Stimulated activated CD4-positive, alpha-beta T cell treated with anti-CD3 and anti-CD28 coated beads, Interleukin-2, amount 100 ng/mL, for 24 hours (primary cell): ENCODE measurements around the gene PSME3.
"Not testable (repeated sequence)": the region's sequence is repeated elsewhere in the genome, so short reads cannot be mapped to it uniquely, and the experiment has no call there.

Experiments
- DNase-seq, 2 donors: peaks; one replicate each; pipeline ENCODE4 v3.0.0-alpha.2; 2020

Gene PSME3

DNA sequence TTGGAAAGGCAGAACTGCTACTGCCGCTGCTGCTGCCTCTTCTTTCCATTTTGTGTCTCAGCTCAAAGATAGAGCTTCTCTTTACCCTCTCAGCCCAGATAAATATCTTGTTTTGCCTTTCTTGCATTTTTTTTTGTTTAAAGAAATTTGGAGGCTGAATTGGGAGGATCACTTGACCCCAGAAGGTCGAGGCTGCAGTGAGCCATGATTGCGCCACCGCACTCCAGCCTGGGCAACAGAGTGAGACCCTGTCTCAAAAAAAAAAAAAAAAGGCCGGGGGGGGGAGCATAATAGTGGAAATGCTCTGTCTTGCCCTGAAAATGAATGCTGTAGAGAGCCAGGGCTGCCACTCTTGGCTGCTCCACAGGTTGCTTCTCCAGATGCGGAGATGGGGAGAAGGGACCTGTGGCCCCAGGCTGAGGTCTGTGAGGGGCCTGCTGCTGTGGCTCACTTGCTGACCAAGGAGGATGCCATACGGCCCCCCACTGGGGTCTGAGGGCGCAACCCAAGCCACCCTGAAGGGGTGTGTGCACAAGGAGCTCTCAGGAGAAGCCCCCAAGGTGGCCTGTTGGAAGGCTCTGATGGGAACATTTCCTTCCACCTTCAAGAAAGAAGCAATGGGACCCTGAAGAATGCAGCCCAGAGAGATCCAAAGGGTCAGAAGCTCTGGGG, 45.9 kb downstream of the PSME3 start:
- no peak for DNase-seq

DNA sequence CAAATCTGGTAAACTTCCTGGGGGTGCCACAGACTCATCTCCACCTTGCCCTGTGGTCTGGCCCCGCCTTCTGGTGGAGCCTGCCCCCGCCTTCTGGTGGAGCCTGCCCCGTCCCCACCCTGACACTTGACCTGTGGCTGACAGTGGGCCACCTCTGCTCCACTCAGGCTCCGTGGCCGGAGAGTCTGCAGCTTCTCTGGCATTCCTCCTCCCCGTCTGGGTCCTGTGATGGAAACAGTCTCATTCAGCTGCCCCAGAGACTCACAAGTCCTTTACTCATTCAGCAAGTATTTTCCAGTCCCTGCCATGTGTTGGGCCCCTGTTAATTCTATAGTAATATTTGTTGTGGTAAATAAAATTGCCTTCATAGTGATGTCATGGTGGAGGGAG, 46.4 kb downstream of the PSME3 start:
- DNase-seq: no peak

DNA sequence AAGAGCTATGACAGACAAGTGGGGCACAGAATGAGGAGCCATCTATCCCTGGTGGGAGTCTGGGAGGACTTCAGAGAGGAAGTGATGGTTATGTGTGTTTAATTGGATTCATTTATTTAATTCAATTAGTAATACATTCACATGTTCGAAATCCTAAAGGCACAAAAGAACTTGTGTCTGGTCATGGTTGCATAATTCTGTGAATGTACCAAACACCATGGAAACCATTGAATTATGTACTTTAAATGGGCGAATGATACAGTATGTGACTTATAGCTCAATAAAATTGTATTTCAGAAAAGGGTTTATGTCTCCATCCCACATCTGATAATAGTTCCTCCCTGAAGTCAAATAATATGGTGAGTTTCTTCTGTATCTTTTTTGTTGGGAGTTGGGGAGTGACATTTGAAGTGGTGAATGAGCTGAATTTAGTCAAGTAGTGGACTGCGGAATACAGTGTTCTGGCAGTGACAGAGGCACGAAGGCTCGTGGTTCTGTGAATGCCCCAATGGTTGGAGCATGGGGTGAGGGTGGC, 47.6 kb downstream of the PSME3 start:
- DNase-seq: no peak

DNA sequence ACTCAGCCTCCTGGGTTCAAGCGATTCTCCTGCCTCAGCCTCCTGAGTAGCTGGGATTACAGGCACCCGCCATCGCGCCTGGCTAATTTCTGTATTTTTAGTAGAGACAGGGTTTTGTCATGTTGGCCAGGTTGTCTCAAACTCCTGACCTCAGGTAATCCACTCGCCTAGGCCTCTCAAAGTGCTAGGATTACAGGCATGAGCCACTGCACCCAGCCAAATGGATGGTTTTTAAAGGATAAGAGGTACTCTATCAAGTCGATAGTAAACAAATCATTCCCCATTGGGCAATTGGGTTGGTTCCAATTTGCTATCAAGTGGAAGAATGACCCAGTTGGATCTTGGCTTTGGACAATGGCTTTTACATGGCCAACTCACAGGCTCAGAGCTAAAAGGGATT, 48.5 kb downstream of the PSME3 start:
- not testable (repeated sequence) for DNase-seq

DNA sequence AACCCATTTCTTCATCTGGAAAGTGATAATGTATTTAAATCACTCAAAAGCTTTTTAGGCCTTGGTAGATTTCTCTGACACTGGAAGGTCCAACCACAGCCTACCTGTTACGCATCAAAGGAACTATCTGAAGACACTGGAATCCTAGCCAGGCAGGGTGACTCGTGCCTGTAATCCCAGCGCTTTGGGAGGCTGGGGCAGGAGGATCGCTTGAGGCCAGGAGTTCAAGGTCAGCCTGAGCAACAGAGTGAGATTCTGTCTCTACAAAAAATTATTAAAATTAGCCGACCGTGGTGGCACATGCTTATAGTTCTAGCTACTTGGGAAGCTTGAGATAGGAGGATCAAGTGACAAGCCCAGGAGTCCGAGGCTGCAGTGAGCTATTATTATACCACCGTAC, 49.0 kb downstream of the PSME3 start:
- no peak for DNase-seq

DNA sequence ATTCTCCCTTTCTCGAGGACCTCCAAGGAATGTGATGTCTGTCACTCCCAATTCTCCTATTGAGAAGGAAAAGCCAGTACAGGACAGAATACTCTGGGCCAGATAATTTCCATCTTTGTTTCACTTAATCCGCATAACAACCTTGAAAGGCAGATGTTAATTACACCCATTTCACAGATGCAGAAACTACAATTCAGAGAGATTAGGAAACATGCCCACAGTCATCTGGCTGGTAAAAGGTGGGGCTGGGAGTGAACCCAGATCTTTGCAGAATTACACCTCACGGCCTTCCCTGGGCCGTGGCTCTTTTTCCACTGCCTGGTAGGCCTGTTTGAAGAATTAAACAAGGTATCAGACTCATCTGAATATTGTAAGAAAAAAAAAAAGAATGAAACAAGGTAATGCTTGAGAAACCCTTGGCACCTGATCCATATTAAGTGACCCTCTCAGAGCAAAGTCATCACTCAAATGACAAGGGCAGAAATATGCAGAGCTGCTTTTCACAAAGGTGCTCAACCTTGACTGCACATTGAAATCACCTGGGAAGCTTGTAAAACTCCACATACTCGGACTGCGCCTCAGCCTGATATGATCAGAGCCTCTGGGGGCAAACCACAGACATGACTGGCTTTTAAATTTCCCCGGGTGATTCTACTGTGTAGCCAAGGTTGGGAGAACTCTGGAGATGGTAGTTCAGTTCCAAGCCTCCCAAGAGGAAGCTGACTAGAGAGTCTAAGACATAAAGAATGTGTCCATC, 50.8 kb downstream of the PSME3 start:
- DNase-seq: no peak

DNA sequence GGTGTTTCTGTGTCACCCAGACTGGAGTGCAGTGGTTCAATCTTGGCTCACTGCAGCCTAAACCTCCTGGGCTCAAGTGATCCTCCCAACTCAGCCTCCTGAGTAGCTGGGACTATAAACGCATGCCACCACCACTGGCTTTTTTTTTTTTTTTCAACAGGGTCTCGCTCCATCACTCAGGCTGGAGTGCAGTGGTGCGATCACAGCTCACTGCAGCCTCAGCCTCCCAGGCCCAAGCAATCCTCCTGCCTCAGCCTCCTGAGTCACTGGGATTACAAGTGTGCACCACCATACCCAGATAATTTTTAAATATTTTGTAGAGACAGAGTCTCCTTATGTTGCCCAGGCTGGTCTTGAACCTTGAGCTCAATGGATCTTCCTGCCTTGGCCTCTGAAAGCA, 52.6 kb downstream of the PSME3 start:
- not testable (repeated sequence) for DNase-seq

DNA sequence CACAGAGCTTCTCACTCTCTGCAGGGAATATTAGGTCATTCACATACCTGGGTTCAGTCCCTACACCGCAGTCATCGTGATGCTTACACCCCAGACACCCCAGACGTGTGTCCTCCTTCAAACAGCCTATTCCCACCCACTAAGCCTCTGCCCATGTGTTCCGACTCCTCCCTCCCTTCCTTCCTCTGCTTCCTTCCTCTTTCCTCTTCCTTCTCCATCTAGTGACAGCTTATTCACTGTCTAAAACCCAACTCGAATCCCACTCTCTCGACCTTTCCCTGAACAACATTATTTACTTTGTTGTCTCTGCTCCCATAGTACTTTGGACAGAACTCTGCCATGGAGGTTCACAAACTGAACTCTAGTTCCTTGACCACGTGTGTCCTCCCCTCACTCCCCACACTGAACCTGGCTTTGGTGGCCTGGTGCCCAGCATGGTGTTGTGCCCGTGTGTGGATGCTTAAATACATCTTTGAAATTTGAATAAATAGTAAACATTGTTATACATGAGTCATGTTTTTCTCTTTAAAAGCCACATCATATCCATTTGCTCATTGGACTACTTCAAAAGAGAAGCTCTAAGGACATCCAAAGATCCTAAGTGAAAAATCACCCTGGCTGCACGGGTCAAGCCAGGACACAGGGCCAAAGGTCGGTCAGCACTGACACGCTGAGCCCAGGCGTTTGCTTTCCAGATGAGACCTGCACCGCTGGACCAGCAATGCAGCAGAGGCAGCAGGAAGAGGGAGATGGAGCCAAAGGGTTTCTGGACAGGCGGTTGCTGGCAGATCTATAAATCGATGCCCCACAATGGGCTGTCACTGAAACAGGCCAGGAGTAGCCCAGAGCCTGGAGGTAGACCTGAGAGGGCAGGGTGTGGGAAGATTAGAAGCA, 53.3 kb downstream of the PSME3 start:
- DNase-seq: no peak

DNA sequence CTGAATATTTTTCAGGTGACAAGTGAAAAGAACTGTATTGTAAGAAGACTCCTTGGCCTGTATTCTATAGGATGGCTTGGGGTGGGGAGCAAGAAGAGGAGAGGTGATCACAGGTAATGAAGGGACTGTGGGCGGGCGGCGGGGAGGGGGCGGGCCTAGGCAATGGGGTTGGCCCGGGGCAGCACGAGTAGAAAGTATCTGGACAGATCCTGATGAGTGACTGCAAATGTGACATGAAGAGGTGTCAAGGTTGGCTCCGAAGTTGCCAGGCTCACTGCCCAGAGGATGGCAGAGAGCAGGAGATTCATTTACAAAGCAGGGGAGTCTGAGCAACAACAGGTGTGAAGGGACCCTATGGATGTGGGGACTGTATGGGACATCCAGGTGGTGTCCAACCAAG, 56.6 kb downstream of the PSME3 start:
- DNase-seq: no peak

DNA sequence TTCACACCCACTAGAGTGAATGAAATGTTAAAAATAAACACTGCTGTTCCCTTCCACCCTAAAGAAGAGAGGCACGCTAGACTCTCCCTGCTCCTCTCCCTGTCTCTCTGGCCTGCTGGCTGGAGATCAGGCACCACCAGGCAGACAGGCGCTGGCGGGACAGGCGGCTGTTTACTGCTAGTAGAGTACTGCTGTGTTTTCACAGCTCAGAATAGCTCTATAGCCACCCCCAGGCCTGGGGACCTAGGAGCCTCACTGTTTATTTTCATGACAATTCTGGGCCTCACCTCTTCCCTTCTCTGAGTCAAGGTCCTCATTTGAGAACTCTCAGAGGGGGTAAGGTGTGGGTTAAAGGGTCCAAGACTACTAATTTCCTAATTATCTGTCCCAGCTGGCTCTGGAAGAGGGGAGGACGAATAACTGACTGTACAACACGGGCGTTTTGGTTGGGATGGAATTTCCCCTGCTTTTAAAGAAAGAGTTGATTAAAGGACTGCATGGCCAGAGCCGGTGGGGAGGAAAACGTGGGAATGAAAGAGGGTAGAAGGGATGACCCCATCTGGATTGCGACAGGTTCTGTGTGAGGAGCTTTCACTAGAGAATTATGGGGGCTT, 58.4 kb downstream of the PSME3 start:
- DNase-seq: no peak

DNA sequence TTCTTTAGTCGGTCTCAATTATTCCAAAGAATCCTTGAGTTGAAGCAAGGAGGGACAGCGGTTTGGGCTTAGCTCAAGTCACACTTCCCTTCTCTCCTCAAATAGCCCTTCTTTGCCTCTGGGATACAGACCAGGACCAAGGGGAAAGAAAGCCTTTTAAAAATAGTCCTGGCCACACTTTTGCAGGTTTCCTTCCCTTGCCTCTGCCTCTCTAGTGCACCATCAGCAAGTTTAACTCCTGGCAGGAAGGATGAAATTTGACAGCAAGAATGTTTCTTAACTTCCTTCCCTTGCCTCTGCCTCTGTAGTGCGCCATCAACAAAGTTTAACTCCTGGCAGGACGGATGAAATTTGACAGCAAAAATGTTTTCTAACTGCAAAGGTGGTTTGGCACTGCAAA, 60.2 kb downstream of the PSME3 start:
- no peak for DNase-seq
